ENCODE data around the gene SLC9A9.

The SLC9A9 gene

DNA sequence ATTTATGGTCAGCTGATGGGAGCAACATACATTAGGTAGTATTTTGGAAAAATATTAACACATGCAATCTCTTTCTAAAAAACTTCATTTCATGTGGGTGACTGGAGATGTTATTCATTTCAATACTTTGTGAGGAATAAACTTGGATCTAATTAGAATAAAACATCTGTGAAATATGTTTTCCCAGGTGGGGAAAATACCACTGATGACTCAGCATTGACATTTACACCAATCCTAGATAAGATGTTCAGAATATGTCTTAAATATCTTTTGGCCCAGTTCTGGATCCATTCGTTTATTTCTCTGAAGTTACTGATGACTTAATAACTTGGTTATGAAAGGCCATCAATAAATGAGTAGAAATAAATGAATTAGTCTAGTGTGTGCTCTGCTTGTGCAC is 481.1 kb downstream of the SLC9A9 start:
- in situ Hi-C loops (cut with HindIII; ENCODE audit: low sequenced_read_pairs), result no loop called here

DNA sequence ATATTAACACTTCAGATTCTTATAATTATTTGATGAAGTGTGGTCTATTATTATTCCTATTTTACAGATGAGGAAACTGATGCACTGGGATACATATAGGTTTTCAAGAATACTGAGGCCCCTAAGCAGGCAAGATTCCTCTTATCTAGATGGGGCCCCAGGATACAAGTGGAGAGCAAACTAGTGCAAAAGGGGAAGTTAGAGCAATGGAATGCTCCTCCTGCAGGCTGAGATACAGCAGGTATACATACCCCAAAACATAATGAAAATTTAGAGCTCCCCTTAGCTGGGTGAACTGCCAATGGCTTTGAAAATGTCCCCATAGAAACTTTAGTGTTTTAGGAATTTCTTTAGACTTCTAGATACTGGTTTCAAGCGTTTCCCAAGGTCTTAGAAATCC is 481.6 kb downstream of the SLC9A9 start:
- in situ Hi-C loops (cut with HindIII; ENCODE audit: low sequenced_read_pairs), result no loop called here

DNA sequence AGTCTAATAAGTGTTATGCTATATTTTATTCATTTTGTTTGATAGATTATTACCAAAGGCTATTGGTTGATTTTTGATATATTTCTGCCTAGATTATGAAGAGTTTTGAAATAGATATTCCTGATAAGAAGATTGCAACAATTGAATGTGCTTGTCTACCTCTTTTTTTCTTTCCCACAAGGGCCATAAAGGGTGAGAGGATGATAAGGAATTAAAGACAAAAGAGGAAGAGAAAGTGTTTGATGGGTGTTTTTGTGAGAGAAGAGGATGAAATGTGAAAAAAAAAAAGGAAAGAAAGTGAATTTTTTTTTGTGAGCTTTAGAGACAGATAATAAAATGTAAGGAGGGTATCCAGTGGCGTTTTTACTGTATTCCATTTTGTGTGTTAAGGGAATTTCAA is 484.3 kb downstream of the SLC9A9 start:
- in situ Hi-C loops (cut with HindIII; ENCODE audit: low sequenced_read_pairs), result no loop called here

GRCh38 chr3:143363276-143363675 is 485.0 kb downstream of the SLC9A9 start:
- in situ Hi-C loops (cut with HindIII; ENCODE audit: low sequenced_read_pairs), result no loop called here

DNA sequence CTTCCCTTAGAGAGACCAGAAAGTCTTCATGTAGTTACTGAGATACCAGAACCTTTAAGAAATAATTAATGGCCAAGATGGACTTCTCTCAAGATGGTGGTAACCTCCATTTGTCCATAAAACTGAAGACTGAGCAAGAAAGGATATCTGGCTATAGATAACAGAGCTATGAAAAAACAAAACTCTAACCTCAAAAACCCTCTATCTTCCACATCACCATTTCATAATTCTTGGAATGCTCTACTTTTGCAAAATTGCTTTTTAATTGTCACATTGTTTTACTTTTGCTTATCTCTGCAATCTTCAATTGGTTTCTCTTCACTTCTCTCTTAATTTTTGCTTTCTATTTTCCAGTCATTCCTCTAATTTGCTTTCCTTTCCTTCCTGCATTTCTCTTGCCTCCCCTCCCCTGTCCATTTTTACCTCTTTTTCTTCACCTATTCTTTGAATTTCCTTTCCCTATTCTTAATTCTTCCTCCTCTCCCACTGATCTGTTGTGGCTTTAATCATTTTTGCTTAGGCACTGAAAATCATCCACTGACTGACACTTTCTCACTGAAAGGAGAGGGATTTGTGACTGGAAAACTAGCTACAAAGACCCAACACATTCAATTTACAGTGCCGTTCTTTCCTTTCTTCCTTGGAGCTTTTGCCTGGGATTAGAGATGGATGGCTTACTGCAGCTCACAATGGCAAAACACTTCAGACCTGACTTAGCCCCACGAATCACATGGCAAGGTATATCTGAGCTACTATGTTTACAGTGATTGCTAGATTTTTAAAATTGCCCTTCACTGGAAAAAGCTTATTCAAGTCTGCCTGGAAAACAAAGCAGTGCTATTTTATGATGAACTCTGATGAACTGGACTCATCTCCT is 485.9 kb downstream of the SLC9A9 start:
- in situ Hi-C loops (cut with HindIII; ENCODE audit: low sequenced_read_pairs), result no loop called here

GRCh38 chr3:143361589-143361988 is 486.7 kb downstream of the SLC9A9 start:
- in situ Hi-C loops (cut with HindIII; ENCODE audit: low sequenced_read_pairs), result no loop called here

GRCh38 chr3:143360244-143360643 is 488.0 kb downstream of the SLC9A9 start:
- in situ Hi-C loops (cut with HindIII; ENCODE audit: low sequenced_read_pairs), result no loop called here

GRCh38 chr3:143358793-143359491 is 489.3 kb downstream of the SLC9A9 start:
- in situ Hi-C loops (cut with HindIII; ENCODE audit: low sequenced_read_pairs), result no loop called here

DNA sequence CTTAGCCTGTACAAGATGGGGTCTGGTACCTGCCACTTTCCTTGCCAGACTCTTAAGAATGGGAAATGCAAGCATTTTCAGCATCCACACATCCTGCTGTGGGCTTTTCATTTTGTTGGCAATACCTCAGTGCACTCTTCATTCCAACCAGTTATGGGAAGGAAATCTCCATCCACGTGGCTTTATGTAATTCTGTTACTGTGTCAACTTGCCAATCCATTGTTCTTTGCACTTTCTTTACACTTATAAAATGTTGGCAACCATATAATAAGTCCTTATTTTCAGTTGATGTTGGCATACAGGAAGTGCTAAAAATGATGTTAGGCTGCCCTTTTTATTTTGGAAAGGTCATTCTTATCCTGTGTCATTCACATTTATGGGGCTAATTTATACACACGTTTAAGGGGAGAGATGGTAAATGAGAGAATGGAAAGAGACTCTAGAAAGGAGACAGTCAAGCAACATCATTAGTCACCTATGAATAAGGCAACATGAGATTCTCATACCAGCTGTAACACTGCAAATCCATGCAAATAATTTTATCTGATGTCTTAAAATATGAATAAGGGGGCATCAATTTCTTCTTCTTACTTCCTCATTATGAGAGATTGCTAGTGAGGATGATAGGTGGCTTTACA is 490.0 kb downstream of the SLC9A9 start:
- in situ Hi-C loops (cut with HindIII; ENCODE audit: low sequenced_read_pairs), result no loop called here

DNA sequence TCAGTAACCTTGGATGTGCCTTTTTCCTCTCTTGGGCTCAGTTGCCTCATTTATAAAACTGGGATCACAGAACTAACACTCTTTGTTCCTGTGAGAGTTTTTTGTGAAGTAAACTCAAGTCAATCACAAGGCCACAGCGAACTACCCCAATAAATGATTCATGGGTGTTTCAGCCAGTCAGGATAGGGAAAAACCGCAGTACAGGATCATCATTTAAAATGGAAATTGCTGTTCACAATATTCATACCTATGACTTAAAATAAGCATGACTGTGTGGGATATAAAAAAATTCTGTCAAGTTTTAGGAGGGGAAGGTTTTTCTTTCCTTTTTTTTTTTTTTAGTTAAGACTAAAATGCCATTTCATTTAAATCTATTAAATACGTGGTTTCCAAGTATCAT is 490.6 kb downstream of the SLC9A9 start:
- in situ Hi-C loops (cut with HindIII; ENCODE audit: low sequenced_read_pairs), result no loop called here

- in situ Hi-C loops (cut with HindIII; ENCODE audit: low sequenced_read_pairs), result no loop called here
Measured at GRCh38 chr3:143356839-143357238, 491.4 kb downstream of the SLC9A9 start.

DNA sequence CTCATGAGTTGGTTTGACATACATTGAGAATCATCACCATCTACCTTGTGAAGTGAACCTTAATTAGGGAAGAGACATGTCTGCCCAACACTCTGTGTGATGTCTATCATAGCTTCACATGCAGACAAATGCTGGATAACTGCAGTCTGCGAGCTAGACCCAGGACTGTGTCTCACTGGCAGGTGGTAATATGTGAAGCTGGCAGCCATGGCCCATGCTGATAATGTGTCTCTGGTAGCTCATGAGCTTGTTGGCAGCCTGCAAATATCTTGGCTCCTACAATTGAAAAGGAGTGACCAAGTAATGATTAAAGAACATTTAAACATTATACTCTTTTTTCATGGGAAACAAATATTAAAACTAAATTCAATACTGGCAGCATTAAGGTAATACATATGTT is 493.9 kb downstream of the SLC9A9 start:
- in situ Hi-C loops (cut with HindIII; ENCODE audit: low sequenced_read_pairs), result no loop called here

DNA sequence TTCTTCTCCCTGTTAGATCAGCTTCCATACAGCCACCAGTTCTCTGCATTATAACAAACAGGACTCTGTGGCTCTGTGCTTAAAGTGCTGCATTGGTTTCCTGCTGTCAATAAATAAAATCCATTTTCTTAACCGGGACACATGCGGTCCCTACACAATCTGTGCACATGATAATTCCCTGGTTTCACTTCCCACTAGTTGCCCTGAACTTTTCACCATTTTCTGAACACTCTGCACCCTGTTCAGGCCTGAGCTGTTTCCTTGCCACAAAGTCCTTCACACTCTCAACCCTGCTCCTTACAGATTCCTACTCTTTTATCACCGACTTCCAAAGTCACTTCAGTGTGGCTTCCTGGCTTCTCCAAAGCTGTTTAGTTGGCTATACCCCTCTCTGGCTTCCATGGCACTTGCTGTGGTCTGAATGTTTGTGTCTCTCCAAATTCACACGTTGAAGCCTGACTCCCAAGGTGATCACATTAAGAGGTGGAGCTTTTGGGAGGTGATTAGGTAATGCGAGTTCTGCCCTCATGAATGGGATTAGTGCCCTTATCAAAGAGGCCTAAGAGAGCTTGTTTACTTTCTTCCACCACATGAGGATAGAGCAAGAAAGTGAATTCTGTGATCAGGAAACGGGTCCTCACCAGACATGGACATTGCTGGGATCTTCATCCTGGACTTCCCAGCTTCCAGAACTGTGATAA is 495.3 kb downstream of the SLC9A9 start:
- in situ Hi-C loops (cut with HindIII; ENCODE audit: low sequenced_read_pairs), result no loop called here

GRCh38 chr3:143351895-143352608 is 496.2 kb downstream of the SLC9A9 start:
- in situ Hi-C loops (cut with HindIII; ENCODE audit: low sequenced_read_pairs), result no loop called here

DNA sequence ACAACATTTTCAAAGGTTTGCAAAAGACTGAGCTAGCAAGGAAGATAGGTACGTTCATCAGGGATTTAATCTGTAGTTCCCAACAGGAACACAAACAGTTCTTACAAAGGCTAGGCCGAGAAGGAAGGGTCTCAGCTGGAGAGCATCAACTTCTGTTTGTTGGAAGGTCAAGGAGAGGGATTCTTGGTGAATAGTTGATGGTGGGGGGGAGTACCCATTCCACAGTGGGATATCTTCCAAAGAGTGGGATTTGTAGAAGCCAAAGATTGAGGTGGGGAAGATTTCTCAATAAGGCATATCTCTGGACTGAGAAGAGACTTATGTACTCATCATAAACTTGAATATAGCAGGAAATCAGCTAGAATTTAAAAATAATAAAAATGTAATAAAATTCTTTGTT is 496.9 kb downstream of the SLC9A9 start:
- in situ Hi-C loops (cut with HindIII; ENCODE audit: low sequenced_read_pairs), result no loop called here

GRCh38 chr3:143349455-143349854 is 498.8 kb downstream of the SLC9A9 start:
- in situ Hi-C loops (cut with HindIII; ENCODE audit: low sequenced_read_pairs), result no loop called here

GRCh38 chr3:143348486-143349327 is 499.6 kb downstream of the SLC9A9 start:
- in situ Hi-C loops (cut with HindIII; ENCODE audit: low sequenced_read_pairs), result no loop called here

DNA sequence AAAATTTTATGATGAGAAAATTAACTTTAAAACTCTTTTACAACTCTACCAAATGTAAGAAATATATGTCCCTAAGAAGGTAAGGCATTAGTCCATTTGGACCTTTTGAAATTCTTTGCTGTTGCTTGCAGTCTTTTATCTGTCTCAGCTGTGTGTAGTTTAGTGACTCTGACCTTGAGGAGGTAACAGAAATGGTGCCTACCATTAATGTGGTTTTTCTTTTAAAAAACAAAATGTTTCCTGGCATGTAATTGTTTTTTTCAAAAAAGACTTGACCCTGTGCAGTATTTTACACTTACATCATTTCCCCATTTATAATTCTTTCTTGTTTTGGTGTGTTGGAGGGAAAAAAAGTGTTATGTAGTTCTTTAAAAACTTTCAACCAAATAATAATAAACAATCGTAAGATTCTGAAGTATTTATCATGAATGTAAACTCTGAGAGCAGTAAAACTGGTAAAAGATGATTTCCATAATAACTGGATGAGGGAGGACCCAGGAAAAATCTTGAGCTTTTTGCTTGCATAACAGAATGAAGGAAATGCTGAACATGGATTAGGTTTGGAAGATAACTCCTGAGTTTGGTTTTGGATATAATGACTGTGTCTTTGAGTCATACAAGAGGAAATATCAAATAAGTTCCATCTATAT is 503.6 kb downstream of the SLC9A9 start:
- in situ Hi-C loops (cut with HindIII; ENCODE audit: low sequenced_read_pairs), result no loop called here

DNA sequence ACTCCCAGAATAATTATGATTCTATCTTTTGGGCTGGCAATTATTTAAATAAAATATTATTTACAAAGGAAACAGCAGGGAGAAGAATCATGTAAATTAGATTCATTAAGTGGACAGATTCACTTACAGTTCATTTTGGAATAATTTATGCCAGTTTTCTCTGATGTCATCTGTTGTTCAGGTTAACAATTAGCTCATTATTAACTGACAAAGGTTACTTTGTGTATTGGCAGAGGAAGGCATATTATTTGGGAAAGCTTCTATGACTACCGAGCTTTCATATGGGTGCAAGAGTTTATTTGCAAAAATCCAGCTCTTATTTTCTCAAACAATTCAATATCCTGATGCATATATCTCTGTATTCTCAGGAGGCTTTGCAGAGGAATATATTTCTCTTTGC is 504.3 kb downstream of the SLC9A9 start:
- in situ Hi-C loops (cut with HindIII; ENCODE audit: low sequenced_read_pairs), result no loop called here
